ENCODE measurements around the gene MDN1. TPM values are rescaled to one million over a fixed set of nuclear protein-coding genes. Genes with fewer than 3 reads are reported as not detected.

The MDN1 gene
- total and polyA plus RNA-seq, 2 of the 8 experiments (the other 6 are each of a cell fraction or from before 2014, with no cell fraction given), result 53.5 to 179 TPM

- CTCF ChIA-PET (ENCODE audit: partially characterized antibody), result interaction anchor here (0.7 to 2.4 kb wide), 26 partner anchors 8 to 482 kb away, joined by 3 to 16 read pairs (median 4); partner anchors contain the start of gene ANKRD6
Observed at GRCh38 chr6:89604653-89605052, 214.9 kb downstream of the MDN1 start.

More at GRCh38 chr6:89604653-89605052, 214.9 kb downstream of the MDN1 start:
- whole genome bisulfite sequencing, 2 experiments (ENCODE audit: extremely low coverage in 1 of 2, insufficient coverage in 1 of 2, insufficient read length in 1 of 2, insufficient replicate concordance in 2 of 2, low coverage in 1 of 2, low lambda C conversion rate in 2 of 2, missing lambda C conversion rate in 1 of 2), result 75% methylated on average over 5 of the region's 5 CpGs; no CpG with 5 or more reads in 1 of the 2 experiments
- no peak overlapping the region for H3K56ac ChIP-seq (replicated peaks; ENCODE audit: insufficient read length, low read depth, low read length)
- no peak overlapping the region for H2BK12ac ChIP-seq (ENCODE audit: low read depth, low read length)
- no peak overlapping the region for H3K27ac ChIP-seq (ENCODE audit: low read depth, low read length)
- no peak overlapping the region for H3K4me3 ChIP-seq (ENCODE audit: extremely low read depth in 1 of 4, insufficient read depth in 2 of 4, low read depth in 3 of 4, low read length in 4 of 4)
- H4K20me1 ChIP-seq (replicated peaks in 1 of 2; ENCODE audit: control insufficient read depth in 1 of 2, insufficient read depth in 2 of 2, low read length in 2 of 2), result no peaks in the 10 kb centered on the region
- H3K4ac ChIP-seq (replicated peaks; ENCODE audit: insufficient read length, low read depth, low read length), result no peak overlapping the region
- no peak for DNase-seq (ENCODE audit: low read depth in 1 of 2, low spot score in 2 of 2)
- no peaks in the 10 kb centered on the region for H3K79me2 ChIP-seq (ENCODE audit: control insufficient read depth in 1 of 2, insufficient read depth in 2 of 2, low read length in 2 of 2)
- no peak overlapping the region for H2BK5ac ChIP-seq (ENCODE audit: low read depth, low read length)
- H2BK120ac ChIP-seq (replicated peaks; ENCODE audit: low read depth, low read length), result no peak overlapping the region
- H3K79me1 ChIP-seq (ENCODE audit: low read depth, low read length), result no peaks in the 10 kb centered on the region
- H3K36me3 ChIP-seq (ENCODE audit: control insufficient read depth in 2 of 4, insufficient read depth in 4 of 4, low read length in 3 of 4), result no peaks in the 10 kb centered on the region
- no peak overlapping the region for H4K91ac ChIP-seq (replicated peaks; ENCODE audit: insufficient read length, low read length)
- H3K23me2 ChIP-seq (ENCODE audit: low read depth, low read length), result no peaks in the 10 kb centered on the region
- peak; percentile 23 to 39 (median 29) for TF ChIP-seq CTCF (IDR thresholded peaks at IDR 0.05; ENCODE audit: control extremely low read depth in 1 of 3, insufficient read depth in 1 of 3, low read depth in 1 of 3, low read length in 3 of 3)
- no peak for TF ChIP-seq TAF7 (optimal IDR thresholded peaks at IDR 0.05; ENCODE audit: borderline replicate concordance, low read depth, low read length)
- TF ChIP-seq CREB1 (IDR thresholded peaks at IDR 0.05), result no peak
- peak; percentile 41 to 57 for TF ChIP-seq RAD21 (IDR thresholded peaks at IDR 0.05 in 1 of 2, conservative IDR thresholded peaks at IDR 0.05 in 1 of 2; ENCODE audit: low read depth in 2 of 2, low read length in 2 of 2)
- no peak overlapping the region for H4K5ac ChIP-seq (ENCODE audit: insufficient read length, low read depth, low read length)
- H4K8ac ChIP-seq (ENCODE audit: extremely low read depth, insufficient read depth, low read length), result no peak overlapping the region
- FAIRE-seq, result no peak
- H3K14ac ChIP-seq (ENCODE audit: insufficient read length), result no peak overlapping the region
- no peaks in the 10 kb centered on the region for H3K9me3 ChIP-seq (ENCODE audit: insufficient read depth in 2 of 2, low read depth in 1 of 2, low read length in 1 of 2)
- no peaks in the 10 kb centered on the region for H3K27me3 ChIP-seq (replicated peaks in 1 of 4; ENCODE audit: control insufficient read depth in 3 of 4, extremely low read depth in 1 of 4, insufficient read depth in 3 of 4, low read length in 3 of 4)
- H2BK15ac ChIP-seq (ENCODE audit: low read length), result no peak overlapping the region
- no peak overlapping the region for H3K23ac ChIP-seq (ENCODE audit: insufficient read length)
- no peak overlapping the region for H2AK5ac ChIP-seq (ENCODE audit: low read depth, low read length)
- POLR2A ChIA-PET (ENCODE audit: partially characterized antibody), result no interaction called here
- H3K4me2 ChIP-seq (ENCODE audit: insufficient read depth in 1 of 2, low read depth in 2 of 2, low read length in 2 of 2), result no peak overlapping the region
- H3K4me1 ChIP-seq (replicated peaks in 1 of 4; ENCODE audit: control insufficient read depth in 3 of 4, insufficient read depth in 4 of 4, low read length in 3 of 4), result no peaks in the 10 kb centered on the region
- no peak overlapping the region for H3K18ac ChIP-seq (ENCODE audit: extremely low read depth, low read length)
- no peak overlapping the region for H3K9ac ChIP-seq (replicated peaks in 1 of 4; ENCODE audit: extremely low read depth in 1 of 4, low read depth in 3 of 4, low read length in 3 of 4)
- H2AFZ ChIP-seq (ENCODE audit: low read length), result no peak overlapping the region
- no peak overlapping the region for H2BK20ac ChIP-seq (ENCODE audit: low read length)
